ENCODE measurements around the gene MYO5B. TPM values are rescaled to one million over a fixed set of nuclear protein-coding genes. Genes with fewer than 3 reads are reported as not detected.

The MYO5B gene
- total and polyA plus RNA-seq, 4 donors: 5.4 to 23.4 (median 11.4) TPM

GRCh38 chr18:50022985-50023384, 172.0 kb downstream of the MYO5B start:
- H3K4me3 ChIP-seq (ENCODE audit: low read depth in 1 of 3, low read length in 3 of 3): no peak overlapping the region
- H3K27ac ChIP-seq (ENCODE audit: low read depth in 1 of 2, low read length in 2 of 2): no peak overlapping the region
- no peaks in the 10 kb centered on the region for H3K9me3 ChIP-seq (ENCODE audit: control insufficient read depth in 4 of 4, low read length in 3 of 4)
- no peak for TF ChIP-seq TAF1 (conservative IDR thresholded peaks at IDR 0.05)
- TF ChIP-seq FOXA1 (IDR thresholded peaks at IDR 0.05): no peak
- no peak for TF ChIP-seq RAD21 (IDR thresholded peaks at IDR 0.05)
- TF ChIP-seq CTCF (IDR thresholded peaks at IDR 0.05; ENCODE audit: low read depth, low read length, missing input control): no peak
- no peak for TF ChIP-seq GABPA (IDR thresholded peaks at IDR 0.05 in 1 of 2, conservative IDR thresholded peaks at IDR 0.05 in 1 of 2)
- no peak for TF ChIP-seq YY1 (IDR thresholded peaks at IDR 0.05)
- TF ChIP-seq ATF3 (IDR thresholded peaks at IDR 0.05): no peak
- no peak for TF ChIP-seq HNF4A (conservative IDR thresholded peaks at IDR 0.05)
- peaks cover 0 to 1% (median 0%) of the 10 kb centered on the region in 4 donors for H3K36me3 ChIP-seq (ENCODE audit: control insufficient read depth in 4 of 4, insufficient read depth in 3 of 4, low read depth in 1 of 4, low read length in 3 of 4)
- H3K9ac ChIP-seq (ENCODE audit: low read depth in 1 of 2, low read length in 2 of 2): no peak overlapping the region
- H3K27me3 ChIP-seq (ENCODE audit: control insufficient read depth in 4 of 4, insufficient read depth in 4 of 4, low read length in 3 of 4): no peaks in the 10 kb centered on the region
- no peak for DNase-seq (ENCODE audit: low spot score)
- WGBS: 97% methylated on average over 3 of the region's 3 CpGs
- peaks cover 0 to 9% (median 7%) of the 10 kb centered on the region in 4 donors for H3K4me1 ChIP-seq (ENCODE audit: control insufficient read depth in 4 of 4, insufficient read depth in 4 of 4, low read length in 3 of 4)

- no peak overlapping the region for H3K9ac ChIP-seq (ENCODE audit: low read depth in 1 of 2, low read length in 2 of 2)
- no peak overlapping the region for H3K4me3 ChIP-seq (ENCODE audit: low read depth in 1 of 3, low read length in 3 of 3)
- no peaks in the 10 kb centered on the region for H3K4me1 ChIP-seq (ENCODE audit: control insufficient read depth in 4 of 4, insufficient read depth in 4 of 4, low read length in 3 of 4)
- no peaks in the 10 kb centered on the region for H3K9me3 ChIP-seq (ENCODE audit: control insufficient read depth in 4 of 4, low read length in 3 of 4)
- WGBS: 92% methylated on average over 4 of the region's 4 CpGs
- H3K27ac ChIP-seq (ENCODE audit: low read depth in 1 of 2, low read length in 2 of 2): no peak overlapping the region
- no peak for TF ChIP-seq FOXA1 (IDR thresholded peaks at IDR 0.05)
- no peak for TF ChIP-seq TAF1 (conservative IDR thresholded peaks at IDR 0.05)
- TF ChIP-seq HNF4A (conservative IDR thresholded peaks at IDR 0.05): no peak
- TF ChIP-seq JUND (IDR thresholded peaks at IDR 0.05): no peak
- no peak for TF ChIP-seq HNF4G (IDR thresholded peaks at IDR 0.05)
- DNase-seq (ENCODE audit: low spot score): no peak
- no peaks in the 10 kb centered on the region for H3K36me3 ChIP-seq (ENCODE audit: control insufficient read depth in 4 of 4, insufficient read depth in 3 of 4, low read depth in 1 of 4, low read length in 3 of 4)
- H3K27me3 ChIP-seq (ENCODE audit: control insufficient read depth in 4 of 4, insufficient read depth in 4 of 4, low read length in 3 of 4): no peaks in the 10 kb centered on the region
Measured at GRCh38 chr18:50014606-50015005, 180.3 kb downstream of the MYO5B start.

GRCh38 chr18:50013363-50014138, 181.4 kb downstream of the MYO5B start:
- no peak overlapping the region for H3K9ac ChIP-seq (ENCODE audit: low read depth in 1 of 2, low read length in 2 of 2)
- WGBS: 91% methylated on average over 8 of the region's 8 CpGs
- no peak for TF ChIP-seq RXRA (IDR thresholded peaks at IDR 0.05)
- no peak for TF ChIP-seq ATF3 (IDR thresholded peaks at IDR 0.05)
- TF ChIP-seq GABPA (IDR thresholded peaks at IDR 0.05 in 1 of 2, conservative IDR thresholded peaks at IDR 0.05 in 1 of 2): no peak
- TF ChIP-seq REST (IDR thresholded peaks at IDR 0.05): no peak
- TF ChIP-seq HNF4G (IDR thresholded peaks at IDR 0.05): no peak
- TF ChIP-seq MAX (IDR thresholded peaks at IDR 0.05): no peak
- no peak for TF ChIP-seq RAD21 (IDR thresholded peaks at IDR 0.05)
- no peak for TF ChIP-seq TAF1 (conservative IDR thresholded peaks at IDR 0.05)
- no peak for TF ChIP-seq EGR1 (IDR thresholded peaks at IDR 0.05; ENCODE audit: low read depth in 2 of 2)
- TF ChIP-seq FOXA1 (IDR thresholded peaks at IDR 0.05): no peak
- no peak for TF ChIP-seq SP1 (IDR thresholded peaks at IDR 0.05)
- no peak for TF ChIP-seq ZBTB33 (IDR thresholded peaks at IDR 0.05)
- TF ChIP-seq HNF4A (conservative IDR thresholded peaks at IDR 0.05): no peak
- H3K36me3 ChIP-seq (ENCODE audit: control insufficient read depth in 4 of 4, insufficient read depth in 3 of 4, low read depth in 1 of 4, low read length in 3 of 4): no peaks in the 10 kb centered on the region
- no peaks in the 10 kb centered on the region for H3K27me3 ChIP-seq (ENCODE audit: control insufficient read depth in 4 of 4, insufficient read depth in 4 of 4, low read length in 3 of 4)
- no peak for DNase-seq (ENCODE audit: low spot score)
- no peaks in the 10 kb centered on the region for H3K4me1 ChIP-seq (ENCODE audit: control insufficient read depth in 4 of 4, insufficient read depth in 4 of 4, low read length in 3 of 4)
- no peak overlapping the region for H3K4me3 ChIP-seq (ENCODE audit: low read depth in 1 of 3, low read length in 3 of 3)
- no peak overlapping the region for H3K27ac ChIP-seq (ENCODE audit: low read depth in 1 of 2, low read length in 2 of 2)
- H3K9me3 ChIP-seq (ENCODE audit: control insufficient read depth in 4 of 4, low read length in 3 of 4): no peaks in the 10 kb centered on the region

Measured in liver (tissue), 9 donors.